ENCODE measurements around the gene NFKBIL1.
"Not testable (repeated sequence)": the region's sequence is repeated elsewhere in the genome, so short reads cannot be mapped to it uniquely, and the experiment has no call there.

Gene NFKBIL1

GRCh38 chr6:31546958-31547726 is at the start of gene NFKBIL1:
Gene NFKBIL1, plus strand, starts transcription at chr6:31547608. Its CDS starts 87 bp downstream, at chr6:31547695.
- H3K36me3 ChIP-seq (ENCODE audit: control insufficient read depth, insufficient read depth, low read length, severe bottlenecking): peaks cover 23% of the 10 kb centered on the region
- H3K27me3 ChIP-seq (replicated peaks; ENCODE audit: control insufficient read depth, insufficient read depth, low read length): no peaks in the 10 kb centered on the region
- DNase-seq (ENCODE audit: low read depth): peak; percentile 99
- no peaks in the 10 kb centered on the region for H3K9me3 ChIP-seq (ENCODE audit: control insufficient read depth, low read length)
- H3K4me1 ChIP-seq (ENCODE audit: control insufficient read depth, insufficient read depth, low read length): peaks cover 13% of the 10 kb centered on the region
- peak within 1 kb of the TSS; percentile 91 for H3K9ac ChIP-seq (ENCODE audit: low read length)
- peak within 1 kb of the TSS; percentile 84 for H3K4me3 ChIP-seq (ENCODE audit: low read length)

- Histone ChIP-seq H3K4me1 (ENCODE audit: control insufficient read depth, insufficient read depth, low read length) (peaks cover 29% of the 10 kb centered on the region), H3K27me3 (replicated peaks; ENCODE audit: control insufficient read depth, insufficient read depth, low read length) (no peaks in the 10 kb centered on the region), H3K9ac (ENCODE audit: low read length) (peak overlapping the region; percentile 25), H3K9me3 (ENCODE audit: control insufficient read depth, low read length) (no peaks in the 10 kb centered on the region), H3K36me3 (ENCODE audit: control insufficient read depth, insufficient read depth, low read length, severe bottlenecking) (no peaks in the 10 kb centered on the region), H3K4me3 (ENCODE audit: low read length) (peak overlapping the region; percentile 84)
- peak; percentile 31 for DNase-seq (ENCODE audit: low read depth)
Measured at GRCh38 chr6:31498748-31499147, 48.7 kb upstream of the NFKBIL1 start.

GRCh38 chr6:31499648-31500047 is 47.8 kb upstream of the NFKBIL1 start:
- H3K27me3 ChIP-seq (replicated peaks; ENCODE audit: control insufficient read depth, insufficient read depth, low read length); H3K9ac ChIP-seq (ENCODE audit: low read length); DNase-seq (ENCODE audit: low read depth); H3K36me3 ChIP-seq (ENCODE audit: control insufficient read depth, insufficient read depth, low read length, severe bottlenecking); H3K9me3 ChIP-seq (ENCODE audit: control insufficient read depth, low read length); H3K4me3 ChIP-seq (ENCODE audit: low read length): not testable (repeated sequence)
- peaks cover 29% of the 10 kb centered on the region for H3K4me1 ChIP-seq (ENCODE audit: control insufficient read depth, insufficient read depth, low read length)

- Histone ChIP-seq H3K9ac (ENCODE audit: low read length) (no peak overlapping the region), H3K27me3 (replicated peaks; ENCODE audit: control insufficient read depth, insufficient read depth, low read length) (no peaks in the 10 kb centered on the region), H3K4me1 (ENCODE audit: control insufficient read depth, insufficient read depth, low read length) (peaks cover 7% of the 10 kb centered on the region), H3K36me3 (ENCODE audit: control insufficient read depth, insufficient read depth, low read length, severe bottlenecking) (peaks cover 9% of the 10 kb centered on the region), H3K9me3 (ENCODE audit: control insufficient read depth, low read length) (no peaks in the 10 kb centered on the region), H3K4me3 (ENCODE audit: low read length) (no peak overlapping the region)
- DNase-seq (ENCODE audit: low read depth): peak; percentile 33
Measured at GRCh38 chr6:31502586-31502985, 44.8 kb upstream of the NFKBIL1 start.

- H3K4me3 ChIP-seq (ENCODE audit: low read length); H3K27me3 ChIP-seq (replicated peaks; ENCODE audit: control insufficient read depth, insufficient read depth, low read length); H3K9me3 ChIP-seq (ENCODE audit: control insufficient read depth, low read length); DNase-seq (ENCODE audit: low read depth); H3K4me1 ChIP-seq (ENCODE audit: control insufficient read depth, insufficient read depth, low read length); H3K9ac ChIP-seq (ENCODE audit: low read length): not testable (repeated sequence)
- H3K36me3 ChIP-seq (ENCODE audit: control insufficient read depth, insufficient read depth, low read length, severe bottlenecking): peaks cover 26% of the 10 kb centered on the region
Measured at GRCh38 chr6:31509036-31509435, 38.4 kb upstream of the NFKBIL1 start.

GRCh38 chr6:31510007-31510406 is 37.4 kb upstream of the NFKBIL1 start:
- Histone ChIP-seq H3K27me3 (replicated peaks; ENCODE audit: control insufficient read depth, insufficient read depth, low read length) (no peaks in the 10 kb centered on the region), H3K4me3 (ENCODE audit: low read length) (no peak overlapping the region), H3K4me1 (ENCODE audit: control insufficient read depth, insufficient read depth, low read length) (peaks cover 6% of the 10 kb centered on the region), H3K9me3 (ENCODE audit: control insufficient read depth, low read length) (no peaks in the 10 kb centered on the region), H3K36me3 (ENCODE audit: control insufficient read depth, insufficient read depth, low read length, severe bottlenecking) (peaks cover 26% of the 10 kb centered on the region), H3K9ac (ENCODE audit: low read length) (no peak overlapping the region)
- no peak for DNase-seq (ENCODE audit: low read depth)

GRCh38 chr6:31513456-31514165 is 33.8 kb upstream of the NFKBIL1 start:
- H3K4me3 ChIP-seq (ENCODE audit: low read length): no peak overlapping the region
- no peak for DNase-seq (ENCODE audit: low read depth)

GRCh38 chr6:31521835-31522234 is 25.6 kb upstream of the NFKBIL1 start:
- no peak overlapping the region for H3K9ac ChIP-seq (ENCODE audit: low read length)
- no peak overlapping the region for H3K4me3 ChIP-seq (ENCODE audit: low read length)
- no peak for DNase-seq (ENCODE audit: low read depth)
- H3K36me3 ChIP-seq (ENCODE audit: control insufficient read depth, insufficient read depth, low read length, severe bottlenecking): no peaks in the 10 kb centered on the region
- peaks cover 16% of the 10 kb centered on the region for H3K4me1 ChIP-seq (ENCODE audit: control insufficient read depth, insufficient read depth, low read length)
- no peaks in the 10 kb centered on the region for H3K9me3 ChIP-seq (ENCODE audit: control insufficient read depth, low read length)
- no peaks in the 10 kb centered on the region for H3K27me3 ChIP-seq (replicated peaks; ENCODE audit: control insufficient read depth, insufficient read depth, low read length)

More at GRCh38 chr6:31513456-31514165, 33.8 kb upstream of the NFKBIL1 start:
- peaks cover 13% of the 10 kb centered on the region for H3K36me3 ChIP-seq (ENCODE audit: control insufficient read depth, insufficient read depth, low read length, severe bottlenecking)
- no peaks in the 10 kb centered on the region for H3K9me3 ChIP-seq (ENCODE audit: control insufficient read depth, low read length)
- peaks cover 20% of the 10 kb centered on the region for H3K4me1 ChIP-seq (ENCODE audit: control insufficient read depth, insufficient read depth, low read length)
- H3K9ac ChIP-seq (ENCODE audit: low read length): no peak overlapping the region
- H3K27me3 ChIP-seq (replicated peaks; ENCODE audit: control insufficient read depth, insufficient read depth, low read length): no peaks in the 10 kb centered on the region

- Histone ChIP-seq H3K4me3 (ENCODE audit: low read length) (no peak overlapping the region), H3K9ac (ENCODE audit: low read length) (no peak overlapping the region), H3K4me1 (ENCODE audit: control insufficient read depth, insufficient read depth, low read length) (peaks cover 13% of the 10 kb centered on the region), H3K27me3 (replicated peaks; ENCODE audit: control insufficient read depth, insufficient read depth, low read length) (no peaks in the 10 kb centered on the region), H3K36me3 (ENCODE audit: control insufficient read depth, insufficient read depth, low read length, severe bottlenecking) (peaks cover 12% of the 10 kb centered on the region), H3K9me3 (ENCODE audit: control insufficient read depth, low read length) (no peaks in the 10 kb centered on the region)
- DNase-seq (ENCODE audit: low read depth): no peak
Measured at GRCh38 chr6:31525553-31525931, 21.9 kb upstream of the NFKBIL1 start.

- Histone ChIP-seq H3K36me3 (ENCODE audit: control insufficient read depth, insufficient read depth, low read length, severe bottlenecking) (peaks cover 17% of the 10 kb centered on the region), H3K4me1 (ENCODE audit: control insufficient read depth, insufficient read depth, low read length) (peaks cover 13% of the 10 kb centered on the region), H3K9me3 (ENCODE audit: control insufficient read depth, low read length) (no peaks in the 10 kb centered on the region), H3K4me3 (ENCODE audit: low read length) (no peak overlapping the region), H3K9ac (ENCODE audit: low read length) (no peak overlapping the region), H3K27me3 (replicated peaks; ENCODE audit: control insufficient read depth, insufficient read depth, low read length) (no peaks in the 10 kb centered on the region)
- peak; percentile 47 for DNase-seq (ENCODE audit: low read depth)
Measured at GRCh38 chr6:31525932-31526591, 21.3 kb upstream of the NFKBIL1 start.

GRCh38 chr6:31528307-31528777 is 19.1 kb upstream of the NFKBIL1 start:
- Histone ChIP-seq H3K27me3 (replicated peaks; ENCODE audit: control insufficient read depth, insufficient read depth, low read length) (no peaks in the 10 kb centered on the region), H3K4me1 (ENCODE audit: control insufficient read depth, insufficient read depth, low read length) (peaks cover 13% of the 10 kb centered on the region), H3K4me3 (ENCODE audit: low read length) (no peak overlapping the region), H3K9ac (ENCODE audit: low read length) (no peak overlapping the region), H3K9me3 (ENCODE audit: control insufficient read depth, low read length) (no peaks in the 10 kb centered on the region), H3K36me3 (ENCODE audit: control insufficient read depth, insufficient read depth, low read length, severe bottlenecking) (peaks cover 40% of the 10 kb centered on the region)
- no peak for DNase-seq (ENCODE audit: low read depth)
